Progenitor cell of endocrine pancreas (in vitro differentiated cells): ENCODE results near the gene ITPRIPL2. TPM values are rescaled to one million over a fixed set of nuclear protein-coding genes. Genes with fewer than 3 reads are reported as not detected.

ENCODE experiments used
- DNase-seq: peaks from one replicate; pipeline ENCODE4 v3.0.0; 2021; ENCODE audit warnings: low spot score; ENCODE audit not compliant: unreplicated experiment
- H3K27ac Mint-ChIP-seq: 2 replicates; pipeline ENCODE4 v1.8.0; 2021; ENCODE audit warnings: mild to moderate bottlenecking, moderate library complexity, mixed read lengths
- H3K27me3 Mint-ChIP-seq: 2 replicates; pipeline ENCODE4 v1.8.0; 2021; ENCODE audit warnings: mixed read lengths
- H3K36me3 Mint-ChIP-seq: 2 replicates; pipeline ENCODE4 v1.8.0; 2022; ENCODE audit warnings: mixed read lengths; ENCODE audit not compliant: insufficient read depth
- H3K4me1 Mint-ChIP-seq: 2 replicates; pipeline ENCODE4 v1.8.0; 2021; ENCODE audit warnings: low read depth, mixed read lengths
- H3K4me3 Mint-ChIP-seq: 2 replicates; pipeline ENCODE4 v1.8.0; 2021; ENCODE audit warnings: low read depth, mild to moderate bottlenecking, moderate library complexity, mixed read lengths
- H3K9me3 Mint-ChIP-seq: 2 replicates; pipeline ENCODE4 v1.8.0; 2021; ENCODE audit warnings: low read depth, mixed read lengths
- CTCF ChIP-seq: fragments of 200-600 bp; sonication (generic); IDR thresholded peaks from one replicate; pipeline ENCODE4 v1.5.0; 2021; ENCODE audit warnings: antibody characterized with exemption, mild to moderate bottlenecking; ENCODE audit not compliant: unreplicated experiment
- total RNA-seq: library from RNA; stranded (reverse); gene quantifications from 2 replicates; pipeline ENCODE4 v1.2.1, GENCODE V29; 2021

The ITPRIPL2 gene
- total RNA-seq, 1 donor from 2014 or later: 12.0 TPM

DNA sequence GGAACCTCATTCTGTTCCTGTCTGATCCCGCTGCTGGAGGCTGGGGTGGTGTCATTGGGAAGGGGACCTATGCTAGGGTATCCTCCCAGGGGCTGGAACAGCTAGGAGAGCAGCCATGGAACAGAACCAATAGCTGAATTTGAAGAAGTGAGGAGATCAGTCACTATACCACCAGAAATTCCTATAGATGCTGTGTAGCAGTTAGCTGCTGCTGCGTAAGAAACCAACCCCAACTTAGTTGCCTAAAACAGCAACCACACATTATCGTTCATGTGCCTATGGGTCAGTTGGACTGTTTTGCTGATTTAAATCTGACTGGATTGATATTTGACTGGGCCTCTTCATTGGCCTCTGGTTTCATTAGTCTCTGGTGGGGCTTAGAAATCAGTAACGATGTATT is 33.9 kb downstream of the ITPRIPL2 start:
- TF ChIP-seq CTCF: no peak
- DNase-seq: no peak
- Mint-ChIP-seq H3K4me1 (no peaks in the 10 kb centered on the region), H3K36me3 (no peaks in the 10 kb centered on the region), H3K4me3 (no peak overlapping the region), H3K27ac (no peak overlapping the region), H3K9me3 (peaks cover 3% of the 10 kb centered on the region), H3K27me3 (peaks cover 14% of the 10 kb centered on the region)

GRCh38 chr16:19148189-19148588 is 34.4 kb downstream of the ITPRIPL2 start:
- Mint-ChIP-seq H3K4me1 (no peaks in the 10 kb centered on the region), H3K4me3 (no peak overlapping the region), H3K27me3 (peaks cover 16% of the 10 kb centered on the region), H3K9me3 (peaks cover 3% of the 10 kb centered on the region), H3K36me3 (no peaks in the 10 kb centered on the region), H3K27ac (no peak overlapping the region)
- no peak for TF ChIP-seq CTCF
- DNase-seq: no peak

GRCh38 chr16:19151310-19151709 is 37.5 kb downstream of the ITPRIPL2 start:
- Mint-ChIP-seq H3K27me3 (peaks cover 23% of the 10 kb centered on the region), H3K9me3 (peaks cover 7% of the 10 kb centered on the region)

DNA sequence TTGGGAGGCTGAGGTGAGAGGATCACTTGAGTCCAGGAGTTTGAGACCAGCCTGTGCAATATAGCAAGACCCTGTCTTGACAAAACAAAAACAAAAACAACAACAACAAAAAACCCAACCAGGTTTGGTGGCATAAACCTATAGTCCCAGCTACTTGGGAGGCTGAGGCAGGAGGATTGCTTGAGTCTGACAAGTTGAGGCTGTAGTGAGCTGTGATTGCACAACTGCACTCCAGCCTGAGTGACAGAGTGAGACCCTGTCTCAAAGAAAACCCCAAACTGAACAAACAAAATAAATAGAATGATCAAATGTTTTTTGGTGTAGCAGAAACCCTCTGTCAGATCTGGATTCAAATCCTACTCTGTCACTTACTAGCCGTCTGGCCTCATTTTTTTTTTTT is 38.3 kb downstream of the ITPRIPL2 start:
- no peak overlapping the region for H3K27ac Mint-ChIP-seq
- no peak for DNase-seq
- H3K9me3 Mint-ChIP-seq: peaks cover 7% of the 10 kb centered on the region
- no peaks in the 10 kb centered on the region for H3K4me1 Mint-ChIP-seq
- no peak for TF ChIP-seq CTCF
- H3K4me3 Mint-ChIP-seq: no peak overlapping the region
- no peaks in the 10 kb centered on the region for H3K36me3 Mint-ChIP-seq
- H3K27me3 Mint-ChIP-seq: peaks cover 31% of the 10 kb centered on the region

More at GRCh38 chr16:19151310-19151709, 37.5 kb downstream of the ITPRIPL2 start:
- no peak for TF ChIP-seq CTCF
- Mint-ChIP-seq H3K36me3 (no peaks in the 10 kb centered on the region), H3K4me3 (no peak overlapping the region), H3K27ac (no peak overlapping the region), H3K4me1 (no peaks in the 10 kb centered on the region)
- no peak for DNase-seq

GRCh38 chr16:19153876-19154275 is 40.1 kb downstream of the ITPRIPL2 start:
- peaks cover 42% of the 10 kb centered on the region for H3K27me3 Mint-ChIP-seq

More at GRCh38 chr16:19153876-19154275, 40.1 kb downstream of the ITPRIPL2 start:
- no peaks in the 10 kb centered on the region for H3K4me1 Mint-ChIP-seq
- no peak for TF ChIP-seq CTCF
- no peak overlapping the region for H3K4me3 Mint-ChIP-seq
- H3K27ac Mint-ChIP-seq: no peak overlapping the region
- peaks cover 5% of the 10 kb centered on the region for H3K9me3 Mint-ChIP-seq
- DNase-seq: no peak
- no peaks in the 10 kb centered on the region for H3K36me3 Mint-ChIP-seq
